Esophagus squamous epithelium (tissue), 4 donors: ENCODE data around the gene PDSS2.

Experiments used
- POLR2A ChIP-seq, 4 donors: fragments of 450-650 bp; IDR thresholded peaks; one replicate each; pipeline ENCODE4 v1.6.1; 2017; ENCODE audit warnings: antibody characterized with exemption in 4 of 4, mild to moderate bottlenecking in 4 of 4, moderate library complexity in 3 of 4
- TF ChIP-seq, protein P1 (sequence below), 6 experiments: fragments of 450-650 bp in 4 of 6; fragments of 200-600 bp in 2 of 6; sonication (generic) in 2 of 6; IDR thresholded peaks; one replicate each; pipeline ENCODE4 v1.5.1; 2016 to 2019; ENCODE audit warnings: antibody characterized with exemption in 6 of 6, mild to moderate bottlenecking in 4 of 6, moderate library complexity in 4 of 6

DNA sequence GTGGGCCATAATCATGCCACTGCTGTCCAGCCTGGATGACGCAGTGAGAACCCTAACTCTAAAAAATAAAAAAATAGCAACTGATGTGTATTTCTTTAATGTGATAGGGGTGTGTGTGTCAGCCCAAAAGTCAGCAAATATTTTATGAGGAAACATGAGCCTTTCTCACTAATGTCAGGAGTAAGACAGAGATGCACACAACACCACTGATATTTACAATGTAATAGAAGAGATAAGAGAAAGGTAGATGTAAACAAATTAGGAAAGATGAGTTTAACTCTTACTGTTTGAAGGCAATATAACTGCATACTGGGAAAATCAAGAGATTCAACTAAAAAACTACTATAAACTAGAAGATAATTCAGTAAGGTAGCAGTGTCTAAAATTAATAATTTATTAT is 244.0 kb downstream of the PDSS2 start:
- TF ChIP-seq, protein P1, sequence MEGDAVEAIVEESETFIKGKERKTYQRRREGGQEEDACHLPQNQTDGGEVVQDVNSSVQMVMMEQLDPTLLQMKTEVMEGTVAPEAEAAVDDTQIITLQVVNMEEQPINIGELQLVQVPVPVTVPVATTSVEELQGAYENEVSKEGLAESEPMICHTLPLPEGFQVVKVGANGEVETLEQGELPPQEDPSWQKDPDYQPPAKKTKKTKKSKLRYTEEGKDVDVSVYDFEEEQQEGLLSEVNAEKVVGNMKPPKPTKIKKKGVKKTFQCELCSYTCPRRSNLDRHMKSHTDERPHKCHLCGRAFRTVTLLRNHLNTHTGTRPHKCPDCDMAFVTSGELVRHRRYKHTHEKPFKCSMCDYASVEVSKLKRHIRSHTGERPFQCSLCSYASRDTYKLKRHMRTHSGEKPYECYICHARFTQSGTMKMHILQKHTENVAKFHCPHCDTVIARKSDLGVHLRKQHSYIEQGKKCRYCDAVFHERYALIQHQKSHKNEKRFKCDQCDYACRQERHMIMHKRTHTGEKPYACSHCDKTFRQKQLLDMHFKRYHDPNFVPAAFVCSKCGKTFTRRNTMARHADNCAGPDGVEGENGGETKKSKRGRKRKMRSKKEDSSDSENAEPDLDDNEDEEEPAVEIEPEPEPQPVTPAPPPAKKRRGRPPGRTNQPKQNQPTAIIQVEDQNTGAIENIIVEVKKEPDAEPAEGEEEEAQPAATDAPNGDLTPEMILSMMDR (IDR thresholded peaks at IDR 0.05), result no peak
- TF ChIP-seq POLR2A (IDR thresholded peaks at IDR 0.05), result no peak
